ENCODE data around the gene FAM114A1. TPM values are rescaled to one million over a fixed set of nuclear protein-coding genes. Genes with fewer than 3 reads are reported as not detected.
"Not testable (repeated sequence)": the region's sequence is repeated elsewhere in the genome, so short reads cannot be mapped to it uniquely, and the experiment has no call there.

The FAM114A1 gene
- total RNA-seq, 1 donor from 2014 or later = 147 TPM

DNA sequence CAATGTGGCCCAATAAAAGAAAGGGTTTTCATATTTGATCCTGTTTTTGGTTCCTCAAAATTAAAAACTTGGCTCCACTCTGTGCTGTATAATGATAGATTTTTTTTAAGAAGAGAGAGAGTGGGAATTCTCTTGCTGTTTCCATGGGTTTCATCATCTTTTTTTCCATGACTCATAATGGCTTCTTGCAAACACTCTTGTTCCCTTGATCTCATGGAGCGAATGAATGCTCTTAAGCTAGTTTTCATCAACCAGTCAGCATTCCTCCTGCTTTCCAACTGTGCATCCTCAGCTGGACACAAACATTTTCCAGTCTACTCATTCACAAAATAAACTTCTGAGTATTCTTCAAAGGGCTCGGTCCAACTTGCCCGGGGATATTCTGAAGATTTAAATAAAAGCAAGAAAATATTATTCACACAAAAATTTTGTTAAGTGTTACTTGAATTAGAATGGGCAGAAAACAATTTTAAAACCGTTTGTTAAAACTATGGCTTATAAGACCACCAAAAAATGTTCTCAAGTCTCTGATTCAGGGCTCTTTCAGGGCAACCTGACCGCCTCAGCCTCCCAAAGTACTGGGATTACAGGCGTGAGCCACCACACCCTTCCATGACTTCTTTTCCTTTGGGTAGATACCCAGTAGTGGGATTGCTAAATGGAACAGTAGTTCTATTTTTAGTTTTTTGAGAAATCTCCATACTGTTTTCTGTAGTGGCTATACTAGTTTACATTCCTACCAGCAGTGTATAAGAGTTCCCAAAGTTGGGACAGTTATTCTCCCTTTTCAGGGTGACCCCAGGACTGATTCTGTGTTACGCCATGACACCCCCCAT, 99.9 kb downstream of the FAM114A1 start:
- DNase-seq (ENCODE audit: low read depth) = peak; percentile 96

DNA sequence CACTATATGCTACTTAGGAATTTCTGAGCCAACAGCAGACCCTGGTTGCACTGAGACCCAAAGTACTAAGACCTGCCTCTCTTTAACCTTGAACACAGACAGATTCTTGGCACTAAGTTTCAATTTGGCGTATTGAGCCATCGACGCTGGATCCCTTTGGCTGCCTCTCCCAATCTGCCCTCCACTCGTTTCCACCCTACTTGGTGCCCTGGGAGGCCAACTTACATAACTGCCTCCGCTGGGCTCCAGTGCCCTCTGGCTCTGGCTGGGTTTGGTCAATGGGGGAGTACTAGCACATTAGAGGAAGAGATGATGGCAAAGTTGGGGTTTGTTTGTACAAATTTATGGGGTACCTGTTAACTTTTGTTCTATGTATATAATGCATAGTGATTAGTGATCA, 101.1 kb downstream of the FAM114A1 start:
- no peak for DNase-seq (ENCODE audit: low read depth)

DNA sequence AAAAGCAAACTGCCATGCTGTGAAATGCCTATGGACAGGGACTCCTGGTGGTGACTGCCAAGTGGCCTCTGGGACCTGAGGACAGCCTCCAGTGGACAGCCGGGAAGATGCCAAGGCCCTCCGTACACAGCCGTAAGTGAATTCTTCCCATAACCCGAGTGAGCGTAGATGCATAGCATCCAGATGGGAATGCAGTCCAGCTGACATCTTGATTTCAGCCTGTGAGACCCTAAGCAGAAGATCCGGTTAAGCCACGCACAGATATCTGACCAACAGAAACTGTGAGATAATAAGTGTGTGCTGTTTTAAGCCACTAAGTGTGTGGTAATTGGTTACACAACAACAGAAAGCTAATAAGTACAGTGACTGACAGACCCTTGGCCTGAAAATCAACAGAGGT, 108.7 kb downstream of the FAM114A1 start:
- no peak for DNase-seq (ENCODE audit: low read depth)

DNA sequence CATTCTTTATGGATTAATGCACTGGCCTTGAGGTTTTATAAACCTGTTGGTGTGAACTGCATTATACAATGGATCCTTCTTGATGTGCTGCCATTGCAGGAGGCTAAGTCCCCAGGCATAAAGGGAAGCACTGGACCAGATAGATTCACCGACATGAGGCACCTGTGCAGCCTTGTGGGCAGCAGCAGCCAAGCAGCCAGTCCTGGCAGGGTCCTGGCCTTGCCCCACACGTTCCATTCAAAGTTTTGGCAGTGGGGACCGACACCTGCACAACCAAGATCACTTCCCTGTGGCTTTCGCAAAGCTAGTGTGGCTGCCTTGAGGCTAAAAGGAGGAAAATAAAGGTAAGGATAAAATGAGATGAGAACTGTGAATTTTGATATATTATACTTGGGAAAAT, 111.5 kb downstream of the FAM114A1 start:
- no peak for DNase-seq (ENCODE audit: low read depth)

DNA sequence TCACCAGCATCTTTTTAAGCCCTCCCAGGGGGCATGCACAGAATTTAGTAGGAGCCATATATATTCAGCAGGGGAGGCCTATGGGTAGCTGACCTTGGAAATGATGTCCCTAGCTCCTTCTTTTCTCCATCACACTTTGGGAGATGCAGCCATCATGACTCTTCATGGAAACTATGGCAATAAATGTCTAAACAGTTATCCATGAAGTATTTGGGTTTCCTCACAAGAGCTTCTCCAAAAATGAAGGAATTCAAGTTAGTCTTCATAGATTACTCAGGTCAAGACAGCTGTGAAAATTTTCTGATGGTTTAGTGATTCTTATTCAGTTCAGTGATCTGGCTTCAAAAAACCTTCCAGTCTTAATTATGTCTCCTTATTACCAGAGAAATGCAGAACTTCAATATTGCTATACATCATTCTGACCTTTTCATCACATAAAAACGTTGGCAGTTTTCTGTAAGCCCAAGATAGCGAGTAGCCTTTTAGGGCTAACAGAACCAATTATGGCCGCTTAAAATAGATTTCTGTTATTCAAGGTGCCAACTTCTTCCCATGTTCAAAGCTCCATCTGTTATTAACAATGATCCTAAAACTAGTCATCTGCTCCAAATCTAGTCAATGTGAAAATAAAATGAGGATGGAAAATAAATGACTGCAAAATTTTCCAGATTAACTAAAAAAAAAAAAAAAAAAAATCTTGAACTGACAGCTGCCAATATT, 112.1 kb downstream of the FAM114A1 start:
- DNase-seq (ENCODE audit: low read depth) = no peak

DNA sequence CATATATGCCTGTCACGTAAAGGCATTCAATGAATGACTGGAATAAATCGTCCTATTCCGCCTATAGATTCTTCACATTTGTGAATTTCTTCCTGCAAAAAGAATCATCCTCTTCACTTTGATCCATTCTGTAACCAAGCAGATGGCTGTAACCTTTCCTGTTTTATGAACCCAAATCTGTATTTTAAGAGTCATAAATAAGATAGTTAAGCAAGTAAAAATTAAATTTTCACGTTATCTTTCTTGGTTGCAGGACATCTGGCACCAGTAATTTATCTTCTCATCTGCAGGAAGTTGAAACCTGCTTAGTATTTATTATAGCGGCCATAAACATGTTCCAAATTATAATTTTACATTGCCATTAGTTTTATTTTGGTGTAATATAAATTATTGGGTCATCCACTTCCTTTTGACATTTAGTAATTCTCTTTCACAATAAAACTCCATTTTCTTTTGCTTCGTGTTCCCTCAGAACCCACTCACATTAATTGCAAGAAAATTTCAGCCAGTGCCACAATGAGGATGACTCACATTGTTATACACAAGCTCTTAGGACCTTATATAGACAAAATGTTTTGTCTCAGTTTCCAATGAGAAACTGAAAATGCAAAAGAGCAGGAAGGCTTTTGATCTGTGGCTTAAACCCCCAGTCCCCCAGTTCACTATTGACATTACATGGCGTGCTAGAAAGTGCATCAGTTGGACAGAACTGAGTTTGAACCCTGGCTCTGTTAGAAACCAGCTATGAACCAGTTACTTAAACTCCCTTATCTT, 113.5 kb downstream of the FAM114A1 start:
- DNase-seq (ENCODE audit: low read depth) = peak; percentile 88

DNA sequence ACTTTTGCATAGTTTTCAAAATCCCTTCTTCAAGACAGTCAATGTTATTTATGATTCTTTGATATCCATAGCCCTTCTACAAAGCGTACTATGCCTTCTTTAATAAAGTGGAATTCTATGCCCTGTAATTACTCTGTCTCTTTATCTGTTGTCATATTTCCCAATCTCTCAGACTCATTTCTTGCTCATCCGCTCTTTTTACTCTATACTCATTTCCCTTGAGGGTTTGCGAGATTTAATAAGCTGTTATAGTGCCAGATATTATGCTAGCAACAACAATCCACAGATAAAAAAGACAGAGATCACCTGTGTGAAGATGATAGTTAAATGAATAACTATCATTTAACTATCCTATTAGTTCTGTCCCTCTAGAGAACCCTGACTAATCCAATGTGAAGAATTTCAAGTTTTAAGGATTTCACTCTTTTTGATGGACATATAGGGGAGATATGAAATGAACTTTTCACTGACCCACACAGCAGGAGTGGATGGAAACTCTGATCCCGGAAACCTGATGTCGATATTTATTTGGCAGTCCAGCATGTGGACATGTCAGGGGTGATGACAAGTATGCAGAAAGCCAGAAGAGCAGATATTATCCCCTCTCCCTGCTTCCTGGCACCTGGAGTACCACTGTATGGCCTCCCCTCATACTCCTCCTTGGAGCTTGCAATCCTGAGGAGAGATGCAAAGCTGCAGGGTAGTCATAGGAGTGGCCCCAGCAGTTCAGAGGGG, 114.9 kb downstream of the FAM114A1 start:
- no peak for DNase-seq (ENCODE audit: low read depth)

DNA sequence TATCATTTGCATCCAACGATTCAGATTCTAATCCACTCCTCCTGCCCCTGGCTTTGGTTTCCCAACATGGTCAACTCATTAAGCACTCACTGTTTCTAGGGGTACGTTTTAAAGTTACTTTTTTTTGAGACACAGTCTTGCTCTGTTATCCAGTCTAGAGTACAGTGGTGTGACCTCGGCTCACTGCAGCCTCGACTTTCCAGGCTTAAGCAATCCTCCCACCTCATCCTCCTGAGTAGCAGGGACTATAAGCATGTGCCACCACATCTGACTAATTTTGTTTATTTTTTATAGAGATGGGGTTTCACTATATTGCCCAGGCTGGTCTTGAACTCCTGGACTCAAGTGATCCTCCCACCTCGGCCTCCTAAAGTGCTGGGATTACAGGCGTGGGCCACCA, 115.7 kb downstream of the FAM114A1 start:
- no peak for DNase-seq (ENCODE audit: low read depth)

DNA sequence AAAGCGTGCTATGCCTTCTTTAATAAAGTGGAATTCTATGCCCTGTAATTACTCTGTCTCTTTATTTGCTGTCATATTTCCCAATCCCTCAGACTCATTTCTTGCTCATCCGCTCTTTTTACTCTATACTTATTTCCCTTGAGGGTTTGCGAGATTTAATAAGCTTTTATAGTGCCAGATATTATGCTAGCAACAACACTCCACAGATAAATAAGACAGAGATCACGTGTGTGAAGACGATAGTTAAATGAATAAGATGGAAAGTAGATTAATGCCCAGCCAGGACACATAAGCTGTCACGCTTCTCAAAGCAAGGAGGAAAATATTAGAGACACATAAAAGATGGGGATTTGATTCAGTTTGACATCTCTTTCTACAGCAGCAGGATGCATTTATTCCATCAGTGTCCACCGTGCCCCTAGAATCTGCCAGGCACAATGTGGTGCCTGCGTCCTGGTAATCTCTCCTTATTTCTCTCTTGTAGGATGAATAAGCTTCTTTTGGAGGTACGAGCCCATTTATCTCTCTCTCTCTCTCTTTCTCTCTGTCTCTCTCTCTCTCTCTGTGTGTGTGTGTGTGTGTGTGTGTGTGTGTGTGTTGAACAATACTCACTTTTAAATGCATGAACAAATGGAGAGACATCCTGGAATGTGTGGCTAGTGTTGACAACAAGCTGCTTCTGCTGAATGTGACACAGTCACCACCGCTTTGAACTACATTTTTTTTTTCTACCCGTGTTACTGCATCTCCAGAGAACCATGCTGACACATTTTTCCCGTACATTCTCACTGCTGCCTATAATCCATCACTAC, 116.4 kb downstream of the FAM114A1 start:
- peak; percentile 18 for DNase-seq (ENCODE audit: low read depth)

DNA sequence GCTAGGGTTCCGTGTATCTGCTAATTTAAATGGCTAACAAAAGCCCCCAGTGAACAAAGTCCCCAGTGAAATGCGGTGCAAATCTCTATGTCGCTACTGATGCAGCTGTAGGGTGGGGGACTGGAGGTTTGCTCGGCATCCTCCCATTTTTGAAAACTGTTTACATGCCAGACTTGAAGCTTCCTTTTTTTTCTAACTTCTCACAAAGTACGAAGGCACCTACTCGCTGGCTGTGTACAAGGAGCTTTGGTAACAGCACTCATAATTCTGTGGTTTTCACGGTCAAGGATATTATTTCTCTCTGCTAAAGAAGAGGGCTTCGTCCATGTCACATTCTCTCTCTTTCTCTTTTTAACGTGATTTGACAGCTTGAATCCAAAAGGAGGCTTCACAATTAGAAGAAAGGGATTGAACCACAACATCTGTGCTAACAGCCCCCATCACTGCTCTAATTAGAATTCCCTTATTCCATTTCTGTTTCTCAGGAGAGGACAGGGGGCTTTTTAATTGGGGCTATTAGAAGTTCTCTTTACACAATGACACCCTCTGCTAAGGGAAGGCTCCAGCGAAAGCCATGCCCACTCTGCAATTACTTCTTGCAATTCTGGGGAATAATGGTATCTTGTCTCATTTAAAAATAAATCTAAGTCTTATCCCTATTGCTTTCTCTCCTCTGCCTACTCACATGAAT, 117.9 kb downstream of the FAM114A1 start:
- DNase-seq (ENCODE audit: low read depth) = no peak

DNA sequence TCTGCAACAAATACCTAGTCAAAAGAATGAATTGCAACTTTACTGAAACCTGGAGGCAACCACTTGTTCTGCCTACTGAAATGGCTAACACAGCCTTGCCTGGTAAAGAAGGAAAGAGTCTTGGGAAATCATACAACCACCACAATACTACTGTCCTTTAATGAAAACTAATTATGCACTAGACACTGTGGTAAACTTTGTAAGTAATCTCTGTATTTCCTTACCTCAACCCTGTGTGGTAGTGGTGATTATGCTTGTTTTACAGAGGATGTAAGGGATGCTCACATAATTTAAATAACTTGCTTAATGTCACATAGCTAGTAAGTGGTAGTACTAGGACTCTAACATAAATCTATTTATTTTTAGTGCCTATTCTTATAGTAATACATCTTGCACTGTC, 119.9 kb downstream of the FAM114A1 start:
- DNase-seq (ENCODE audit: low read depth) = no peak

DNA sequence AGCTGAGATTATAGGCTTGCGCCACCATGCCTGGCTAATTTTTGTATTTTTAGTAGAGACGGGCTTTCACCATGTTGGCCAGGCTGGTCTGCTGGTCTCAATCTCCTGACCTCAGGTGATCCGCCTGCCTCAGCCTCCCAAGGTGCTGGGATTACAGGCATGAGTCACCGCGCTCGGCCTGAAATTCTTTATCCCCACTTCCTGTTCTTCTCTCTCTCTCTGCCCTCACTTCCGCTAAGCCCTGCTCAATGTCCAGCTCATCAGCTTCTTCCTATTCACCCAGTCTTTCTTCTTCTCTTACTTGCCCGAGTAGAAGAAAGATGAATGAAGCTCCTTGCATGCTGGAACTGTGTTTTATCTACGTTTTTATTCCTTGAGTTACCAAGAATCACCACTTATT, 120.7 kb downstream of the FAM114A1 start:
- DNase-seq (ENCODE audit: low read depth) = not testable (repeated sequence)

DNA sequence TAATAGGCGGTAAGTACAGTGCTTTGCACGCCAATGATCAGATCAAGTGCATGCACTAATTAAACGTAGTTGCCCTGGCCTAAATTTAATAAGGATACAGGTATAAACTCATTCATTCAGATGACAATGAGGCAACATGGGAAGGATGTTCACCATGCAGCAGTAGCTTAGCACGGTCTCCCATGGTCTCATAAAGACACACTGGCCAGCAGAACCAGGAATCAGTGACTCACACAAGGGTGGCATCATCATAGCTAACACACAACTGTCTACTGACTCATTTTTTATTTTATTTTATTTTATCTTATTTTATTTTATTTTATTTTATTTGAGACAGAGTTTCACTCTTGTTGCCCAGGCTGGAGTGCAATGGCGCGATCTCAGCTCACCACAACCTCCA, 121.9 kb downstream of the FAM114A1 start:
- no peak for DNase-seq (ENCODE audit: low read depth)

DNA sequence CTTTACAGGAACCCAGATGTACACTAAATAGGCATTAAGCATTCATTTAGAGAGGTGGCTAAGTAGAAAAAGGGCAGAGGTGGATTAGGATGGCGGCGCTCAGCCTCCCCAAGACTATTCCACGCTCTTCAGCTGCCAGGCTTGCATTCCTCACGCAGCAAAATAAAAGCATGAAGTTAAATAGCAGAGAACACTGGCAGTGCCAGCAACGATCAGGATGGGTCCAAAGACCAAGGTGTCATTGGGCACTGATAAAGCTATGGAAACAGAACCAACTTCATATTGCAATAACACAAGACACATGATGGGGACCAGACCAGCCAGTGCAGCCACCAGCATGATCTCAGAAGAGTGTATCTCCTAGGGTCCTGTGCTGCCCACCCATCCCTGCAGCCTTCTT, 122.6 kb downstream of the FAM114A1 start:
- no peak for DNase-seq (ENCODE audit: low read depth)

DNA sequence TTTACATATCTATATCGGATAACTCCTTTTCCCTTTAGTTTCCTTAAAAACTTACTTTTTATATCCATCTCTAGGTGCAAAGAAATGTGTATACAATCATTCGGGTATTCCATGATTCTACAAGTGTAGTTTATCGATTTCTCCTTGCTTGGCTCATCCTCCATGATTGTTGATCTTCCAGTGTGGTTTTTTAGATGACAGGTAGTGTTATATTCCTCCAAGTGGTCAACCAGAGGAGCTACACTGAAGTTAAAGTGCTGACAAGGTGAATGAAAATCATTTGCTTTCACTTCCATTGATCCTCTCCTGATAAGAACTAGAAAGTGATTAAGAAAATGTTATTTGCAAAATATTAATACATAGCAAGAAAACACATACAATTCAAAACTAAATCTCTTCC, 126.1 kb downstream of the FAM114A1 start:
- peak; percentile 16 for DNase-seq (ENCODE audit: low read depth)

DNA sequence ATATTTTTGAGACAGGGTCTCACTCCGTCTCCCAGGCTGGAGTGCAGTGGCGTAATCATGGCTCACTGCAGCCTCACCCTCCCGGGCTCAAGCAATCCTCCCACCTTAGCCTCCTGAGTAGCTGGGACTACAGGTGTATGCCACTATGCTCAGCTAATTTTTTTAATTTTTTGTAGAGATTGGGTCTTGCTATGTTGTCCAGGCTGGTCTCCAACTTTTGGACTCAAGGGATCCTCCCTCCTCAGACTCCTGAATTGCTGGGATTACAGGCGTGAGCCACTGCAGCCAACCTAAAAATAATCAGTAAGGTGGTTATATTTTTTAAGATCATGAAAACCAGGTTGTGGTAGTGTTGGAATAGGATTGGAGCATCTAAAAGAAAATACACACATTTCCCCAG, 126.5 kb downstream of the FAM114A1 start:
- DNase-seq (ENCODE audit: low read depth) = no peak
